Measurements from ENCODE around the gene GFOD1.

GFOD1 gene

DNA sequence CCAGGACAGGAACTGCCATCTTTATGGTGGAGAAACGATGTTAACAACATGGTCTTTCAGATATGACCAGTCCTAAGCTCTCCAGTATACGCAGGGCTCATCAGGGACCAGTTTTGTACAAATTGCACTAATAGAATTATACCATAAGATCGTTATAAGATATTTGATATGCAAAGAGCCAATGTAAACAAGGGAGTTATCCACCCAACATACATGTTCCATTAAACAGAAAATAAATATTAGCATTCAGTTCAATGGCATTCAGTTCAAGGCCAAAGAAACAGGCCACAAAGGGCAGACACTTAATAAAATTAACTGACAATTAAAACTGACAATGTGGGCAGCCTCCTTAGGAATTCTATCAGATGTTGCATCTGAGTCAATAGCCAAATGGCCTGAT lies 2.6 kb downstream of the GFOD1 start:
- no peak for DNase-seq

DNA sequence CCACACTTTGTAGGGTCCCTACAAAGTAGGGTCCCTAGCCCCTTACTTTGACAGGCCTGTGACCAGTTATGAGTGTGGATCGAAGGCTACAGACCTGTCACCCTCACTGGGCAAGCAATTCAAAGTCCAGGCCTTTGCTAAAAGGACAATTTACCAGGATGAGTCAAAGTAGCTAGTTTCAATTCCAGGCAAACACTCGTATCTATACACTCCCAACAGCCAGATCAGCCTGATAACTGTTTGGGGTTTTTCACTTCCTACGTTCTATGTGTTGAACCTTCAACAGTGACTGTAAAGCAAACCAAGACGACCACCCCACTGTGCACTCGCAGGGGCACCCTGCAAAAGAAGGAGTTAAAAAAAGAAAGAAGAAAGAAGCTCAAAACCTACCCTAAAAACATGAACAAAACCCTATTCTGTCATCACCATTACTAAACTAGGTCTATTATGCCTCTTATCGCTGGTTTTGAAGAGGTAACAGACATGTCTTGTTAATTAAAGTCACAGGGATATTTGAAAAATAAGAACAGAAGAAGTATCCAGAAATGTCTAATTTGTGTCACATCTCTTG lies 3.2 kb downstream of the GFOD1 start:
- DNase-seq = peak in 1 of 2 donors; percentile 12

DNA sequence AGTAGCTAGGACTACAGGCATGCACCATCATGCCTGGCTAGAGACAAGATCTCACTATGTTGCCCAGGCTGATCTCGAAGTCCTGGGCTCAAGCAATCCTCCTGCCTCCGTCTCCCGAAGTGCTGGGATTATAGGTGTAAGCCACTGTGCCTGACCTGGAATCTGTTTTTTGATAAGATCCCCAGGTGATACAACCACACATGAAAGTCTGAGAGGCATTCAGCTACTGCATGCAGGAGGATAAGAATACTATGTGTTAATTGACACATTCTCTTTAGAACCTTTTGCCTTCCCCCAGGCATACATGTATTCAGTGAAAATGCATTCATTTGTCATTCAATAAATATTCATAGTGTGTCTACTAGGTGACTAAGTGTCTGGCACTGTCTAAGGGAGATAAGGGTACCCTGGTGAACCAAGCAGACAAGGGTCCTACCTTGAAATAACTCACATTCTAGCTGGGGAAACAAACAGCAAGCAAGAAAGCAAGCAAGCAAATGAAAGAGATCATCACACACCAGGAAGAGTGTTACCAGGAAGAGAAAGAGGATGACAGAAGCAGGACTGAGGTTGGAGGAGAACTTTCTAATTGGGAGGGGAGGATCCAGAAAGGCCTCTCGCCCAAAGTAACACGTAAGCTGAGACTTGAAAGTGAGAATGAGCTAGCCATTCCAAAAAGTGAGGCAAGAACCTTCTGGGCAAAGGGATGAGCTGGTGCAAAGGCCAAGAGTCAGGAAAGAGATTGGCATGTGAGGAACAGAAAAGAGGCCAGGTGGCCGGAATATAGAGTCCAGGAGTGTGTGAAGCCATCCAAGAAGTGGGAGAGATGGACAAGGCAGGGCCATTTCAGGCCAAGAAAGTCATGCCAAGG lies 6.5 kb downstream of the GFOD1 start:
- no peak for DNase-seq

DNA sequence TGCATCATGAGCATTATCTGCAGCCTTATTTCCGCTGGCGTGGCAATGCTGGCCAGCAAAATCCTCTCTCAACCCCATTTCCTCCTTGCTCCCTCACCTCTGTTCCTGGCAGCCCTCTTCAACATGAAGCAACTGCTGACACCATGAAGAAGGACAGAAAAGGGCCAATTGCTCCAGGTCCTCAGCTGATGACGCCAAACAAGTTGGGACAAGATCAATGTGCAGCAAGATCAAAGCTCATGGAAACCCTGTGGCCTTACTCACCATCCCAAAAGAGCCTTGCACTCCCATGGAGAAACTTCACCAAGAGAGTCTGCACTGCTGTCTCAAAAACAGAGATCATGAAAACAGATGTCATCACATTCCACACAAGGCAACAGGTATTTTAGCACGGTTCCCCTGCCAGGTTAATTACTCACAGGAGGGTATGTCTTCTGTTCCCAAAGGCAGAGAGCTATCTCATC lies 7.4 kb downstream of the GFOD1 start:
- no peak for DNase-seq

DNA sequence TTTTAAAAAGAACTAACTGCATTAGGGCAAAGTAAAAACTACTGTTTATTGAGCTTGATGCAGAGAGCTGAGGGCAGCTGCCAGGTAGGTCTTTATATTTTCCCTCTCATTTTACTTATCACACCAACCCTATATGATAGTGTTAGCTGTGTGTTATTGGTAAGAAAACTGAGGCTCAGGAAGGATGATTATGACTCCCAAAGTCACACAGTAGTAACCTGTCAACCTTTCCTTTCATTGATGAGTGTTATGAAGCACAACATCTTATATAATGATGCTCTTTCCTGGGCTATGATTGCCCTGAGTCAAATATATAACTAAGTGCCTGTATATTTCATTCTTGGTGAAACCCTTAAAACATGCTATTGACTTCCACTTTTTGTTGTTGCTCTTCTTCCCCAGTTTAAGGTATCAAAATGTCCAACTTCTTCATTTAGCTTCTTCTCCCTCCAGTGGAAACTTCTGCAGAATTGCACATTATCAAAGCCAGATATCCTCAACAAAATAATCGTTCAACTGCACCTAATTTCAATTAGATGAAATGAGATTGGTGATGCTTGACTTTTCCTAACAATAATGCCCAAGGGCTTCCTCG lies 8.1 kb downstream of the GFOD1 start:
- DNase-seq = peak in 1 of 2 donors; percentile 49

DNA sequence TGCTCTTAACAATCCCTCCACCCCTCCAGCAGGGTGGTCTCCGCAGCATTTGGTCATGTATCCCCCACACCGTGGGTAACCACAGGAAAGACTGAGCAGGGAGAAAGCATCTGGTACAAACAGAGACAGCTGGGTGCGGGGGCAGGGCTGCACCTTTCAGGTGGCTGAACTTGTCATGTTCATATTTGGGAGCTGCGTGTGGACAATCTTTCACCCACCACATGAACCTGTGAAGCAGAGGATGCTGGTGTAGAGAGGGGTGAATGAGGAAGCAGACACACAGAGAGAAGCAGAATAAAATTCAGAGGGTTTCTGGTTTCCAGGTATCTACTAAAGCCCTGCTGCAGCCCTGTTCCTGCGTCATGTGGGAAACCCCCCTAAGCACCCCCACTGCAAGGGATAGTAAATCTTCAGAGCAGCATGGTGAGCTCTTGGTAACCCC lies 8.9 kb downstream of the GFOD1 start:
- no peak for DNase-seq

DNA sequence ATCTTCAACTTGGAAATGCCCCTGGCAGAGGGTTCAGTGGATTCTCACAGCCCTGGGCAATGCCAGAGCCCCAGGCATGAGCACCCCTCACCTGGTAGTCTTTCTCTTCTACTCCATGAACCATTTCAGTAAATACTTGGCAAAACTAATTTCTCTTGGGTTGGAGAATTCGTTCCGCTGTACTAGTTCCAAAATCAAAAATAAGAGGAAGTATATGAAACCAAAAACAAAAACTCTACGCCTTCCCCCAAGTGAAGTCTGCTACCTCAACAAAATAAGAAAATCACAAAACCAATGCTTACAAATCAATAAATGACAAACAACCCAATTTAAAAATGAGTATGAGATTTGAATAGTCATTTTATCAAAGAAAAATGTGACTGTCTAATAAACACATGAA lies 12.6 kb downstream of the GFOD1 start:
- no peak for DNase-seq

DNA sequence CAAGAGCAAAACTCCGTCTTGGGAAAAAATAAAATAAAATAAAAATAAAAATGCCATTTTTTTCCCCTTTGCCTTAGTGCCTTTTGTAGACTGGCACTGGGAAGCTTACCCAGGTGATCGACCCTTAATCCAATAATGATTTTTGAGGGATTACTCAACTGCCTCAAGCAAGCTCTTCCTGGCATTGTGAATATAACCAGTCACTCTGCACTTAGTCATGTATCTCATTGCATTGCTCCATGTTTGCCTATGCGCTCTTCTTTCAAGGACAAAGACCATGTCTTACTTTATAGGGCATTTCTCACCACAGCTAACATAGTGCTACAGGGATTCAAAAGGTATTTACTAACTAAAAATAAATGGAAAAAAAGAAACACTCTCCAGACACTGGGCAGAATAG lies 13.0 kb downstream of the GFOD1 start:
- DNase-seq = no peak

DNA sequence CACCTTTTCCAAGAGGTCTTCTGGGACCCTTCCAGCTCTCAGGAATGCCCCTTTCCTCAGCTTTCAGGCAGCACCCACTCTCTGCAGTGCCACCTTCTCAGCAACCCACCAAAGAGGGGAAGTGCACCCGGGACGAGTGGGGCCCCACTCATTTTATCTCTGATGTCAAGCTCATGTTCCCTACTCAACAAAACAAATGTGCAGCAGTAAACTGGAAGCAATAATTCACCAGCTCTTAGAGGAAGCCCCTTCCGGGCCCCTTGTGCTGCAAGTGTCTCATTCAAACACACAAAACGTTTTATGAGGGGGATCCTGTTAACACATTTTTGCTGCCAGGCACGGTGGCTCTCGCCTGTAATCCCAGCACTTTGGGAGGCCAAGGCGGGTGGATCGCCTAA lies 13.6 kb downstream of the GFOD1 start:
- peak in 1 of 2 donors; percentile 14 for DNase-seq

DNA sequence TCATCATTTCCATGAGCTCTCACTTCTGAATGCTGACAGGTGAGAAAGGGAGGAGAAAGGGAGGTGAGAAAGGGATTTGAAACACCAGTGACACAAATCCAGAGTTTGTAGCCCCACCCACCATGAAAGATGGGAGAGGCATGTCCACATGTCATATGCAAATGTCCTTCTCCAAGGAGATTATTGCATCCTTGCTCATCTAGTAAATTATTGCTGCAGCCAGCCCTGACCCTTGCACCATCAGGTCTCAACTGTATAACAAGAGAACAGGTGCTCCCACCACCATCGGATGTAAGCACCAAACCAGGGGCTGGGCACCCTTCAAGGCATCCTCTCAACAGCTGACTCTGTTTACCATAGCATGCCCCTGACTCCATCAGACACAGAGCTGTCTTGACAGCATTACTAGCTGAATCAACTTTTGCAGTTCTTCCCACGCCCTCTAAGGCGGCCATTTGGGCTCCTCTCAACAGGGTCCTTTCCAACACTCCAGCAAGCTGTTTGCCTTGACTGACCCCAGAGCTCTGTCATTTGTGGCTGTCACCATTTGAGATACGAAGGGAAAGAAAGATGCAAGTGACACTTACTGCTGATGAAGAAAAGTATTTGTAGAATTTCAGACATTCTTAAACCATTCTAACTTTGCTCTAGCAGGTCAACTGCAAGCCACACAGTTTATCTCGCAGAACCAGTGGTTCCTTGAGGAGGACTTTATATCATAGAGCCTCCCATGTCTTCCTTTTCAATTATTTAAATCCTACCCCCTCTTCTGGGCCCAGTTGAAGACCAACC lies 14.2 kb downstream of the GFOD1 start:
- DNase-seq = no peak

DNA sequence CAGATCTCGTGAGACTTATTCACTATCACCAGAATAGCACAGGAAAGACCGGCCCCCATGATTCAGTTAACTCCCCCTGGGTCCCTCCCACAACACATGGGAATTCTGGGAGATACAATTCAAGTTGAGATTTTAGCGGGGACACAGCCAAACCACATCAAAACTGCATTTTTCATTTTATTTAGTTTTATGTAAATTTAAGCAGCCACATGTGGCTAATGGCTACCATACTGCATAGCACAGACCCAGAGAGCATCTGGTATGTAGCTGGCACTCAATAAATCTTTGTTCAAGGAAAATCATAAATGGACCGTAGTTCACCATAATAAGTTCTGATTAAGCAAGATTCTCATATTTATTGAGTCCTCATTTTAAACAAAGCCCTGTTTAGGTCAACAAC lies 15.3 kb downstream of the GFOD1 start:
- no peak for DNase-seq

DNA sequence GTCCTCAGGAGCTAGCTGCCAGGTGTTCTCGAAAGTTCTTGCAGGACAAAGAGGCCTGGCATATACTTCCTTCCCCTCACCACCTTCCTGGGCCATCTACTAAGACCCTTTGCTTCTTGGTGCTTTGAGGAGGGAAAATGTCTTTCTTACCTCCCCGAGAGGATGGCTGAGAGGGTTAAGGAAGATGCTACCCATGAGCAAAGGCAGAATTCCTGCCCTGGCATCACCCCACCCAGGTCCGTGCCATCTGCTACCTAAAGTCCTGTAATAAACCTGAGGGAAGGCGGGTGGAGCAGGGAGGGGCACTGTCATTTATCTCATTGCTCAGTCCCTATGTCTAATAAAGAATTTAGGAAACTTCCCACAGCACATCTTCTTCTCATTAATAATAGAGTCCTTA lies 16.2 kb downstream of the GFOD1 start:
- no peak for DNase-seq

DNA sequence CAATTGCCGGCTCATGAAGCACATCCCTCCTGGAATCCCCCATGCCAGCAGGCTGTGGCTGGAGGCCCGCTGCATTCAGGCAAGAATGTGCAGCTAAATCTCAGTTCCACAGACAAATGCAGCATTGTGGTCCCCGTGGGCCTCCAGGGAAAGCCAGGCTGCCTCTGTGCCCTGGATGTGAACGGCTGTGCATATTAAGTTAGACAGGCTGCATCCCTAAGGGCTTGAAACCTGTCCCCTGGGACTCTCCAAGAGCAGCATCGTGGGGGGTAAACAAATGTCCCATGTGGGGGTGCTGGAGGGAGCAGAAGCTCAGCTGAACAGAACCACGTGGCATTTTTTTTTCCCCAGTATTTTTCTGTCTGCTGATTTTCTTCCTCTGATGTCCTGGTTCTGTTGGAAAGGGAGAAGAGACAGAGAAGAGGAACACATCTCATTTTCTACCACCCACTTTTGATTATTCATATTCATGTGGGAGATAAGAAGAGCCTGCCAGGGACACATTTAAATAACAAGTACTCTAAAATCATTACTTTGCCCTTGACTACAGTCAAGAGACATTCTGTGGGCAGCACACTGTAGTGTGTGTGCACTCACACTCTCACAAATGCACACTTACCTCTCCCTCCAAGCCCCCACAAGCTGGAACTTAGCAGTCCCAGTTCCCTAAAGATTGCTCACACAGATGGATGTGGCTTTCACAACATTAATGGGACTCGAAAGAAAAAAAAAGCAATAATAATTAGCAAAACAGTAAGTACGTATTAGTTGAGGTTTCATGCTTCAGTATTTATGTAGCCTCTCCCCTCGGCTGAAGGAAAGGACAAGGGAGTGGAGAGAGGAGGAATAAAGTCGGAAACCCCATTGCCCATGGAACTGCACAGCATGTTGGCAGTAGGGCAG lies 16.9 kb downstream of the GFOD1 start:
- DNase-seq = no peak

DNA sequence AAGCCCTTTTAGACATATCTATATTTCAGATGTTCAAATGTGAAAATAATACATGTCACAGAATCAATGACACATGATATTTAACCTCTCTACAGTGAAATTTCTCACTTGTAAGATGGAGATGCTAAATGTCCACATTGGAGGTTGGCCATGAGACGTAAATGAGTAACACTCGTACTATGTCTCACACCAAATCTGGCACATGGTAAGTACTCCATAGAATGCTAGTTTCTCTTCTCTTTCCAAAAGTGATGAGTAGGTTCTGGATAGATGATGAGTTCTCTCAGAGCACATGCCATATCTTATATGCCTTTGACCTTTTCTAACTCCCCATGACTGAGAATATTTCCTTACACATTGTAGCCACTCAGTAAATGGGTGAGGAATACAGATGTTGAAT lies 17.7 kb downstream of the GFOD1 start:
- no peak for DNase-seq

DNA sequence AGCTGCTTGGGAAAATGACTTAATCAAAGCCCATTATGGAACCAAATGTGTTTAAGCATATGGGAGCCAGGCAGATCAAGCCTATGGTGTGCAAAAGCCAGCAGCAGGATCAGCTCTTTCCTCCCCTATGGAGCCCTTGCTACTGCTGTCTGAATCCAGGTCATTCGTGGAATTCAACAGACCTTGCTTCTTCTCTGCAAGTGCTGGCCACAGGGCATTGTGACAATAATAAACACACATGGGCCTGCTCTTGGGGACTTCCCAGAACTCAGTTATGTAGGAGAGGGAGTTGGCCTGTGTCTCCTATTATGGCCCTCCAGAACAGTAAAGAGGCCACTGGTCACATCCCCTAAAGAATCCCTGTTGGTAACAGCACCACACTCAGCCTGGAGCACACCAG lies 18.6 kb downstream of the GFOD1 start:
- no peak for DNase-seq

DNA sequence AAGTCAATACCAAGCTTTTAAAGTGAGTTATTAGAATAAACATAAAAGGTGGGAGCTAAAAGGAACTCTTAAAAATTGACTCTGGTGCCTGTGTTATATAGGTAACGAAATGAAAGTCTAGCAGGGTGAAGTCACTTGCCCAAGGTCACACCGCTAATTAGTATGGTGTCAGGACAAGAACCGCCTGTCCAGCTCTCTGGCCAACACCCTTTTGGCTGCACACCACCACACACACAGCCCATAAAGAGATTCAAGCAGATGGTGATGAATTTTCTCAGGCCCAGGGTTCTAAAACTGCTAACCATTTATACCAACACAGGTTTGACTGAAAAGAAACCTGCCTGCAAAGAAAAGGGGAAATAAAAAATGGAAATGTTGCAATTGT lies 20.2 kb downstream of the GFOD1 start:
- no peak for DNase-seq

DNA sequence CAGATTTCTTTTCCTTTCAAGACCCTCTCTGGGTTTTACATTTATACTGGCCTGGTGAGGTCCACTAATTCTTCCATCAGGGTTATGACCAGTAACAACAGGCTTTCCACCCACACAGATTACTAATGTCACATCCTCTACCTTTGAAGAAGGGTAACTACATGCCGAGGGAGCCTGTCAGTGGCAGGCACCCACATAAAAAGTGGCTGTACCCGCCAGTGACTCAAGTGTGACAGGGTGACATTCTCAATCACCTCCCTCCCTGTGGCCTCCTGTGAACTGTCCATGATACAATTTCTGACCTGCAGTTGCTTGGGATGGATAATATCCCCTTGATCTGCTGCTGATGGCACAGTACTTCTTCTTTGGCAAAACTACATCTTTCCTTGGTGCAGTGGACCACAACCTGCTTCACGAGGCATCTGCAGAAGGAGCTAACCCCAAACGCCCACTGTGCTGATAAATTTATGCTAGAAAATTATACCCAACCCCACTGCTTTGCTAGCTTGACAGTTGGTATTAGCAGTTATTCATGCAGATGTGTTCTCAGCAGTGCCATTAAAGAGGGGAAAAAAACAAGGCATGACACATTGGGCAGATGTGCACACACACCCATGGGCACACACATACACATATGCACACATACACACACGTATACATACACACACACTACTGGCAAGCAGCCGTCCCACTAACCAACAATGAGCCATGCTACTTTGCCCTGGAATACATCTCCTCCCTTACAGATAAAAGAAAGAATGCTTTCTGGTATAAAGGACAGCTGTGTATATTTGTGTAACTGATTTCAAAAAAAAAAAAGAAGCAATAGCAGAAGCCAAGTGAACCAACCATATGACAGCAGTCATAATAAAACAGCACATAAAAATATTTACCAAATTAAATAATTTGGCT lies 20.8 kb downstream of the GFOD1 start:
- no peak for DNase-seq

DNA sequence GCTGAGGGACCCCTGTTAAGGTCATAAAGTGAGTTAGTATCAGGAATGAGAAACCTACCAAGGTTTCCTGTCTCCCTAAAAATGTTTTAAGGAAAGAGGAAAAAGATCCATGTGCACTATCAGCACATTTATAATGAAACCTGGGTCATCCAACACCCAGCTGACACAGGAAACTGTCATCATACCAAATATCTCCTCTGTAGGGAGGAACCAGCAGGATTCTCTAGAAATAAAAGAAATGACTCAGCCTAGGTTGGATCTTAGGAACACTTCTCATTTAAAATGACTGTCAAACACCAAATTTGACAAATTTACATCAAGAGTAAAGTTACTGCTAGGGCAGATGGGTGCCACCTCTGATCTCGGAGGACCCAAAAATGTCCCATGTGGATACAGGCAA lies 21.7 kb downstream of the GFOD1 start:
- DNase-seq = peak in 1 of 2 donors; percentile 57

DNA sequence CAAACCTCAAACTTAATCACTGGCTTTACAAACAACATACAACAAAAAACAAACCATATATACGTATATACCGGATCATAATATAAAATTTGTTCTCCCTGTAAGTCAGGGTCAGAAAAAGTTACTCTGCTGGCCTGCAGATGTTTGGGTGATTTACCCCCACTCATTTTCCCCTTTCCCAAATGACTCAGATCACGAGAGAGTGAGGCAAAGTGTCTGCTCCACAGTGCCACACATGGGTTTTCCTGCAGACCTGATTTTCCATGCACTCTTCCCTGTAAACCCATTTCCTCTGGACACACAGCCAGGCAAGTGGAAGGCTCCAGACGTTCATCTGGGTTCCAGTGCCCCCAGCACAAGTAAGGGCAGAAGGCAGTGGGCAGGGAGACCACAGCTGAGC lies 23.5 kb downstream of the GFOD1 start:
- no peak for DNase-seq

DNA sequence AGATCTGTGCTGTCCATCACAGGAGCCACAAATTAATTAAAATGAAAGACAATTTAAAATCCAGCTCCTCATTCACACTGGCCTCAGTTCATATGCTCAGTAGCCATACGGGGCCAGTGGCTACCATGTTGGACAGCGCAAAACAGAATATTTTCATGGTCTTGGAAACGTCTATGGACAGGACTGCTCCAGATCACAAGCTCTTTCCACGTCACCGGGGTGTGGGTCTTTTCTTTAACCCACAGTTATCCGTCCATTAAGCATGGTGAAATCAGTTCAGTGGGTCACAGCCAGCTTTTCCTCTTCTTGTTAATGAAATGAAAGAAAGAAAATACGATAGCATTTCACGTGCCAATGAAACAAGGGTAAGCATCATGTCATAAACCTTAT lies 24.1 kb downstream of the GFOD1 start:
- no peak for DNase-seq
